Esophagus muscularis mucosa (tissue), 4 donors: ENCODE results near the gene VPS41.

Experiments
- EP300 ChIP-seq: sonication (generic); formaldehyde crosslinking; IDR thresholded peaks from one replicate; pipeline ENCODE4 v1.6.1; 2017; ENCODE audit warnings: antibody characterized with exemption
- POLR2A ChIP-seq: fragments of 450-650 bp; IDR thresholded peaks from one replicate; pipeline ENCODE4 v1.6.1; 2017; ENCODE audit warnings: antibody characterized with exemption, moderate library complexity, mild to moderate bottlenecking, low read depth
- POLR2AphosphoS5 ChIP-seq, 2 donors: sonication (generic); formaldehyde crosslinking; IDR thresholded peaks; one replicate each; pipeline ENCODE4 v1.6.1; 2017; ENCODE audit warnings: antibody characterized with exemption in 2 of 2
- TF ChIP-seq, protein P1 (sequence below), 3 experiments: fragments of 200-600 bp in 2 of 3; fragments of 450-650 bp in 1 of 3; sonication (generic) in 2 of 3; IDR thresholded peaks; one replicate each; pipeline ENCODE4 v1.5.1; 2017 to 2019; ENCODE audit warnings: antibody characterized with exemption in 3 of 3, mild to moderate bottlenecking in 2 of 3, moderate library complexity in 1 of 3

DNA sequence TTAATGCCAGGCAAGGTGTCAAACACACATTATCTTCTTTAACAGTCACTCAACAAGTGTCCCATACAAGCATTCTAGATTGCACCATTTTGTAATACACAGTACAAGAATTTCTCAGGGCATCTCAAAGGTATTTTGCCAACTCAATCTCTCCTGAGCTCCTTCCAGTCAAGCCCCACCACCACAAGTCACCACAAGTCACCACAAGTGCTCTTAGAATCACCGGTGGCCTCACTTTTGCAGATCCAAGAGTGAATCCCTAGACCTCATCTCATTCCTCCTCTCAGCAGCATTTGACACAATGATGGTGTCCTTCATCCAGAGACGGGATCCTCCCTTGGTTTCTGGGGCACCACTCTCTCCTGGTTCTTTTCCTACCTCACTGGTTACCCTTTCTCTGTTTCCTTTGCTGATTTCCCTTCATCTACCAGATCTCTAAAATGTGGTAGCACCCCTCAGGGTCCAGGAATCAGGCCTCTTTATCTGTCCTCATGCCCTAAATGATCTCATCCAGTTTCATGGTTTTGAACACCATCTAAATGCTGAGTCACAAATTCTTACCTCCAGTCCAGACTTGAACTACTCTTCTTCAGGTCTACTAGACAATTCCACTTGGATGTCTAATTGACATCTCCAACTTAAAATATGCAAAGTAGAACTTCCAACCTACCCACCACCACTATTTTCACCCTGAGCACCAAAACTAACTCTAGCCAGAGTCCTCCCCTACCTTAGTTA lies 26.9 kb downstream of the VPS41 start:
- TF ChIP-seq, protein P1, sequence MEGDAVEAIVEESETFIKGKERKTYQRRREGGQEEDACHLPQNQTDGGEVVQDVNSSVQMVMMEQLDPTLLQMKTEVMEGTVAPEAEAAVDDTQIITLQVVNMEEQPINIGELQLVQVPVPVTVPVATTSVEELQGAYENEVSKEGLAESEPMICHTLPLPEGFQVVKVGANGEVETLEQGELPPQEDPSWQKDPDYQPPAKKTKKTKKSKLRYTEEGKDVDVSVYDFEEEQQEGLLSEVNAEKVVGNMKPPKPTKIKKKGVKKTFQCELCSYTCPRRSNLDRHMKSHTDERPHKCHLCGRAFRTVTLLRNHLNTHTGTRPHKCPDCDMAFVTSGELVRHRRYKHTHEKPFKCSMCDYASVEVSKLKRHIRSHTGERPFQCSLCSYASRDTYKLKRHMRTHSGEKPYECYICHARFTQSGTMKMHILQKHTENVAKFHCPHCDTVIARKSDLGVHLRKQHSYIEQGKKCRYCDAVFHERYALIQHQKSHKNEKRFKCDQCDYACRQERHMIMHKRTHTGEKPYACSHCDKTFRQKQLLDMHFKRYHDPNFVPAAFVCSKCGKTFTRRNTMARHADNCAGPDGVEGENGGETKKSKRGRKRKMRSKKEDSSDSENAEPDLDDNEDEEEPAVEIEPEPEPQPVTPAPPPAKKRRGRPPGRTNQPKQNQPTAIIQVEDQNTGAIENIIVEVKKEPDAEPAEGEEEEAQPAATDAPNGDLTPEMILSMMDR (IDR thresholded peaks at IDR 0.05): no peak
- TF ChIP-seq POLR2AphosphoS5 (IDR thresholded peaks at IDR 0.05) (no peak), EP300 (no peak), POLR2A (no peak)
